Measurements from ENCODE around the gene CXCL17.
"Not testable (repeated sequence)": the region's sequence is repeated elsewhere in the genome, so short reads cannot be mapped to it uniquely, and the experiment has no call there.

CXCL17 gene

DNA sequence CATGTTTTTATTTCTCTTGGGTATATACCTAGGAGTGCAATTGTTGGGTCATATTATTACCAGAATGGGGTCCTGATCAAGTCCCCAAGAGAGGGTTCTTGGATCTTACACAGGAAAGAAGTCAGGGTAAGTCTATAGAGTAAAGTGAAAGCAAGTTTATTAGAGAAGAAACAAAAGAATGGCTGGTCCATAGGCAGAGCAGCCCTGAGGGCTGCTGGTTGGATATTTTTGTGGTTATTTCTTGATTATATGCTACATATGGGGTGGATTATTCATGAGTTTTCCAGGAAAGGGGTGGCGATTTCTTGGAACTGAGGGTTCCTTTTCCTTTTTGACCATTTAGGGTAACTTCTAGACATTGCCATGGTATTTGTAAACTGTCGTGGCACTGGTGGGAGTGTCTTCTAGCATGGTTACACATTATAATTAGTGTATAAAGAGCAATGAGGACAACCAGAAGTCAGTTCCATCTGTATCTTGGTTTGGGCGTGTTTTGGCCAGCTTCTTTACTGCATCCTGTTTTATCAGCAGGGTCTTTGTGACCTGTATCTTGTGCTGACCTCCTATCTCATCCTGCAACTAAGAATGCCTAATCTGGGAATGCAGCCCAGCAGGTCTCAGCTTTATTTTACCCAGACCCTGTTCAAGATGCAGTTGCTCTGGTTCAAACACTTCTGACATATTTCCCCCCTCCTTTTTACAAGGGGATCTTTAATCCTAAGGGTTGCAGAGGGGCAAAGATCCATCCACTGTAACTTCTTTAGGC, 44.5 kb upstream of the CXCL17 start:
- Histone ChIP-seq H3K27me3 (ENCODE audit: insufficient read depth, poor library complexity, severe bottlenecking) (peaks cover 4% of the 10 kb centered on the region), H3K4me3 (replicated peaks; ENCODE audit: insufficient read depth, low read length) (no peak overlapping the region), H3K27ac (replicated peaks) (no peak overlapping the region)
- TF ChIP-seq SPI1 (IDR thresholded peaks at IDR 0.05; ENCODE audit: borderline replicate concordance, low read depth) (no peak), REST (IDR thresholded peaks at IDR 0.05; ENCODE audit: insufficient replicate concordance, low read depth) (no peak), GABPA (IDR thresholded peaks at IDR 0.05; ENCODE audit: low read depth) (no peak), POLR2AphosphoS5 (IDR thresholded peaks at IDR 0.05; ENCODE audit: low read depth) (no peak)
- TF ChIP-seq, protein P1, sequence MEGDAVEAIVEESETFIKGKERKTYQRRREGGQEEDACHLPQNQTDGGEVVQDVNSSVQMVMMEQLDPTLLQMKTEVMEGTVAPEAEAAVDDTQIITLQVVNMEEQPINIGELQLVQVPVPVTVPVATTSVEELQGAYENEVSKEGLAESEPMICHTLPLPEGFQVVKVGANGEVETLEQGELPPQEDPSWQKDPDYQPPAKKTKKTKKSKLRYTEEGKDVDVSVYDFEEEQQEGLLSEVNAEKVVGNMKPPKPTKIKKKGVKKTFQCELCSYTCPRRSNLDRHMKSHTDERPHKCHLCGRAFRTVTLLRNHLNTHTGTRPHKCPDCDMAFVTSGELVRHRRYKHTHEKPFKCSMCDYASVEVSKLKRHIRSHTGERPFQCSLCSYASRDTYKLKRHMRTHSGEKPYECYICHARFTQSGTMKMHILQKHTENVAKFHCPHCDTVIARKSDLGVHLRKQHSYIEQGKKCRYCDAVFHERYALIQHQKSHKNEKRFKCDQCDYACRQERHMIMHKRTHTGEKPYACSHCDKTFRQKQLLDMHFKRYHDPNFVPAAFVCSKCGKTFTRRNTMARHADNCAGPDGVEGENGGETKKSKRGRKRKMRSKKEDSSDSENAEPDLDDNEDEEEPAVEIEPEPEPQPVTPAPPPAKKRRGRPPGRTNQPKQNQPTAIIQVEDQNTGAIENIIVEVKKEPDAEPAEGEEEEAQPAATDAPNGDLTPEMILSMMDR (IDR thresholded peaks at IDR 0.05; ENCODE audit: insufficient read depth, low read length), result no peak
- no peak for DNase-seq (ENCODE audit: low read depth in 1 of 2, low spot score in 1 of 2)

DNA sequence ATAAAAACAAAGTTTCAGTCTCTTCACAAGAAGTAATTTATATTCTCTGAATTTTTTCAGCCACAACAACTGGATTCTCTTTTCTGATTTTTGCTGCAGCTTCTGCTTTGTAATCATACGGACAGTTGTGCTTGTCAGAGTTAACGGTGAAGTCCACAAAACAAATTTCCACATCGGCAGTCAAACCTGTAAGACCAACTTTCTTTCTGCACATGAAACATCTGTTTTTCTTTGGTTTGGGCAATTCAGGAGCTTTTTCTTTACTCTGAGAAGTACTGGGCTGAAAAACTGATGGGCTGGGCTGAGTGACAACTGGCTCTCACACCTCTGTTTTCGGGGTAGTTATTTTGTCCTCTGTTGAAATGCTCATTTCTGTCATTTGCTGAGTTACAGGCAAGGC, 42.3 kb upstream of the CXCL17 start:
- not testable (repeated sequence) for H3K27me3 ChIP-seq (ENCODE audit: insufficient read depth, poor library complexity, severe bottlenecking); DNase-seq (ENCODE audit: low read depth in 1 of 2, low spot score in 1 of 2); H3K27ac ChIP-seq (replicated peaks); H3K4me3 ChIP-seq (replicated peaks; ENCODE audit: insufficient read depth, low read length)

GRCh38 chr19:42480335-42481095, 37.8 kb upstream of the CXCL17 start:
- Histone ChIP-seq H3K27ac (replicated peaks) (no peak overlapping the region), H3K4me3 (replicated peaks; ENCODE audit: insufficient read depth, low read length) (no peak overlapping the region), H3K27me3 (ENCODE audit: insufficient read depth, poor library complexity, severe bottlenecking) (no peaks in the 10 kb centered on the region)
- TF ChIP-seq GABPA (IDR thresholded peaks at IDR 0.05; ENCODE audit: low read depth), result no peak
- TF ChIP-seq SPI1 (IDR thresholded peaks at IDR 0.05; ENCODE audit: borderline replicate concordance, low read depth), result no peak
- TF ChIP-seq REST (IDR thresholded peaks at IDR 0.05; ENCODE audit: insufficient replicate concordance, low read depth), result no peak
- TF ChIP-seq, protein P1 (IDR thresholded peaks at IDR 0.05; ENCODE audit: insufficient read depth, low read length), result no peak
- no peak for TF ChIP-seq POLR2AphosphoS5 (IDR thresholded peaks at IDR 0.05; ENCODE audit: low read depth)
- no peak for DNase-seq (ENCODE audit: low read depth in 1 of 2, low spot score in 1 of 2)

- DNase-seq (ENCODE audit: low read depth in 1 of 2, low spot score in 1 of 2), result no peak
- H3K27ac ChIP-seq (replicated peaks), result no peak overlapping the region
- TF ChIP-seq REST (IDR thresholded peaks at IDR 0.05; ENCODE audit: insufficient replicate concordance, low read depth), result no peak
- TF ChIP-seq GABPA (IDR thresholded peaks at IDR 0.05; ENCODE audit: low read depth), result no peak
- no peak for TF ChIP-seq SPI1 (IDR thresholded peaks at IDR 0.05; ENCODE audit: borderline replicate concordance, low read depth)
- TF ChIP-seq POLR2AphosphoS5 (IDR thresholded peaks at IDR 0.05; ENCODE audit: low read depth), result no peak
- TF ChIP-seq, protein P1 (IDR thresholded peaks at IDR 0.05; ENCODE audit: insufficient read depth, low read length), result no peak
Measured at GRCh38 chr19:42479736-42480135, 37.0 kb upstream of the CXCL17 start.

More at GRCh38 chr19:42479736-42480135, 37.0 kb upstream of the CXCL17 start:
- Histone ChIP-seq H3K4me3 (replicated peaks; ENCODE audit: insufficient read depth, low read length) (no peak overlapping the region), H3K27me3 (ENCODE audit: insufficient read depth, poor library complexity, severe bottlenecking) (no peaks in the 10 kb centered on the region)
